ENCODE measurements around the gene AARS1. TPM values are rescaled to one million over a fixed set of nuclear protein-coding genes. Genes with fewer than 3 reads are reported as not detected.

Gene AARS1
- total and polyA plus RNA-seq, 2 donors from 2014 or later, result 58.2 to 111 TPM

DNA sequence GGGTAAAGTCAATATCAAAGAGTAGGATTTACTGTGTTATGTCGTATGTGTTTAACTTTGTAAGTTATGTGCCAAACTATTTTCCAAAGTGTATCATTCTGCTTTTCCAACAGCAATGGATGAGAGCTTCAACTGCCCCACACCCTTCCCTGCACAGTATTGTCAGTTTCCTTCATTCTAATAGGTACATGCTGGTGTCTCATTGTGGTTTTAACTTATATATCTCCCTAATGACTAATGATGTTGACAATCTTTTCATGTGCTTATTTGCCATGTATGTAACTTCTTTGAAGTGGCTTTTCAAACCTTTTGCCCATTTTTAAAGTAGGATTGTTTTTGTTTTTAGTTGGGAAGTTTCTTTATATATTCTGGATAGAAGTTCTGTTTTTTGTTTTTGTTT lies 13.4 kb upstream of the AARS1 start:
- no peak overlapping the region for H3K9ac ChIP-seq (ENCODE audit: low read length in 3 of 3)
- TF ChIP-seq, protein P1, sequence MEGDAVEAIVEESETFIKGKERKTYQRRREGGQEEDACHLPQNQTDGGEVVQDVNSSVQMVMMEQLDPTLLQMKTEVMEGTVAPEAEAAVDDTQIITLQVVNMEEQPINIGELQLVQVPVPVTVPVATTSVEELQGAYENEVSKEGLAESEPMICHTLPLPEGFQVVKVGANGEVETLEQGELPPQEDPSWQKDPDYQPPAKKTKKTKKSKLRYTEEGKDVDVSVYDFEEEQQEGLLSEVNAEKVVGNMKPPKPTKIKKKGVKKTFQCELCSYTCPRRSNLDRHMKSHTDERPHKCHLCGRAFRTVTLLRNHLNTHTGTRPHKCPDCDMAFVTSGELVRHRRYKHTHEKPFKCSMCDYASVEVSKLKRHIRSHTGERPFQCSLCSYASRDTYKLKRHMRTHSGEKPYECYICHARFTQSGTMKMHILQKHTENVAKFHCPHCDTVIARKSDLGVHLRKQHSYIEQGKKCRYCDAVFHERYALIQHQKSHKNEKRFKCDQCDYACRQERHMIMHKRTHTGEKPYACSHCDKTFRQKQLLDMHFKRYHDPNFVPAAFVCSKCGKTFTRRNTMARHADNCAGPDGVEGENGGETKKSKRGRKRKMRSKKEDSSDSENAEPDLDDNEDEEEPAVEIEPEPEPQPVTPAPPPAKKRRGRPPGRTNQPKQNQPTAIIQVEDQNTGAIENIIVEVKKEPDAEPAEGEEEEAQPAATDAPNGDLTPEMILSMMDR (IDR thresholded peaks at IDR 0.05; ENCODE audit: borderline replicate concordance, extremely low read depth, insufficient read depth), result no peak
- no peaks in the 10 kb centered on the region for H3K36me3 ChIP-seq (ENCODE audit: control insufficient read depth in 2 of 3, insufficient read depth in 3 of 3, low read length in 3 of 3)
- no peak for DNase-seq
- no peak overlapping the region for H3K27ac ChIP-seq (ENCODE audit: low read depth in 2 of 2, low read length in 2 of 2)
- H3K27me3 ChIP-seq (ENCODE audit: control insufficient read depth, insufficient read depth, low read length), result no peaks in the 10 kb centered on the region
- intact Hi-C loops (cut with DNase I), result no loop called here
- H3K4me1 ChIP-seq (ENCODE audit: control insufficient read depth in 2 of 3, insufficient read depth in 2 of 3, low read depth in 1 of 3, low read length in 3 of 3), result peaks cover 2 to 12% (median 3%) of the 10 kb centered on the region in 3 donors
- H3K4me3 ChIP-seq (ENCODE audit: low read length in 3 of 3), result no peak overlapping the region
- H3K9me3 ChIP-seq (ENCODE audit: control insufficient read depth in 2 of 3, insufficient read depth in 1 of 3, low read length in 3 of 3), result peaks cover 0 to 4% (median 0%) of the 10 kb centered on the region in 3 donors
- FAIRE-seq, result no peak

DNA sequence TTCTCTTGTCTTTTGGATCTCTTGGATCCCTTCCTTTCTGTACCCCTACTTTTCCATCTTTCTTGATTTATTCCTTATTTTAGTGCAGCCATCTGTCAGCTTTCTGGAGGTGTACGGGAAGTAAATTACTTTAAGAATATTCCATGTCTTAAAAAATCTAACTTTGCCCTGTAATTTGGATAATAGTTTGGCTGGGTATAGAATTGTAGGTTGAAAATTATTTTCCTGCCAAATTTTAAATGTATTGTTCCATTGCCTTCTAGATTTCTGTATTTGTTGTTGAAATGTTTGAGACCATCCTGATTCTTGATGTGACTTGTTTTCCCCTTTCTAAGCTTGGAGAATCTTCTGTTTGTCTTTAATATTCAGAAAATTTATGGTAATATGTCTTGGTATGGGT lies 11.8 kb upstream of the AARS1 start:
- H3K27me3 ChIP-seq (ENCODE audit: control insufficient read depth, insufficient read depth, low read length), result no peaks in the 10 kb centered on the region
- H3K9ac ChIP-seq (ENCODE audit: low read length in 3 of 3), result no peak overlapping the region
- H3K27ac ChIP-seq (ENCODE audit: low read depth in 2 of 2, low read length in 2 of 2), result no peak overlapping the region
- H3K4me1 ChIP-seq (ENCODE audit: control insufficient read depth in 2 of 3, insufficient read depth in 2 of 3, low read depth in 1 of 3, low read length in 3 of 3), result peaks cover 2 to 12% (median 3%) of the 10 kb centered on the region in 3 donors
- no peak for FAIRE-seq
- DNase-seq, result no peak
- TF ChIP-seq, protein P1 (IDR thresholded peaks at IDR 0.05; ENCODE audit: borderline replicate concordance, extremely low read depth, insufficient read depth), result no peak
- H3K9me3 ChIP-seq (ENCODE audit: control insufficient read depth in 2 of 3, insufficient read depth in 1 of 3, low read length in 3 of 3), result peaks cover 0 to 4% (median 0%) of the 10 kb centered on the region in 3 donors
- intact Hi-C loops (cut with DNase I), result no loop called here
- H3K36me3 ChIP-seq (ENCODE audit: control insufficient read depth in 2 of 3, insufficient read depth in 3 of 3, low read length in 3 of 3), result no peaks in the 10 kb centered on the region
- H3K4me3 ChIP-seq (ENCODE audit: low read length in 3 of 3), result peak overlapping the region in 1 of 3 donors; percentile 18

DNA sequence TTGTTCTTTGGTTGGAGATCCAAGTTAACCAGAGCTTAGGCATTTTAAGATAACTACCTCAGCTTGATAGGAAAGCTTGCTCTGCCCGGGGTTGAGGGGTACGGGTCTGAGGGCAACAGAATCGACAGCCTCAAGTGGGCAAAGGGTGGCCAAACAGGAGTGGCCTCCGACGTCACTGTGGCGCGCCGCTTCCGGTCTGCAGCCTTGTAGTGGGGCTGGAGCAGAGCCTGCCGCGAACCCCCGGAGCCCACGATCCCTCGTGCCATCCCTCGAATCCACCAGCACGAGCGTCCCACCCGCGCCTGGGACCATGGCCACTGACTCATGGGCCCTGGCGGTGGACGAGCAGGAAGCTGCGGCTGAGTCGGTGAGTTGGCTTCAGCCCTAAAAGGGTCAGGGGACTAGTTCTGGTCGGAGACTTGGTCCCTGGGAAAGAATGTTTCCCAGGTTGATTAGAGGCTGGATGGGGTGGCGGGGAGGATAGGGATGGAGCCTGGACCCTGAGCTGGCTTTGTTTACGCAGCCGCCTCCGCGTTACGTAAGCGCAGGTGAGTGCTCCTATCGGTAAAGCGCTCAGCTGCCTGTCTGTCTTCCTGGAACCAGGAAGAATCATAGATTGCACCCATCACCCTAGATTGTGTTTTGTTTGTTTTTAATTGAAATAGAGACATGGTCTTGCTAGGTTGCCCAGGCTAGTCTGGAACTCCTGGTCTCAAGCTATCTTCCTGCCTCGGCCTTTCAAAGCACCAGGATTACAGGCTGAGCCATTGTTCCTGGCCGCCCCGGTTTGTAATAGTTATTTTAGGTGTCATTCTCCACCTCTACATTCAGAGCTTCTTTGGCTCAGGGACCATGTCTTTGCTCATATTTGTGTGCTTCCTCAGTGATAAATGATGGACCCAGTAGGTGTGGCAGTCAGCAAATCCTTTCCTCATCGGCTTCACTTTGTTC lies 10.0 kb upstream of the AARS1 start, which contains the start of gene DDX19B:
DDX19B (plus strand) TSS at position 199 of the 951 bp plus-strand sequence; CDS start at position 311, 112 bp downstream.
- no peak for FAIRE-seq
- peaks cover 2 to 12% (median 3%) of the 10 kb centered on the region in 3 donors for H3K4me1 ChIP-seq (ENCODE audit: control insufficient read depth in 2 of 3, insufficient read depth in 2 of 3, low read depth in 1 of 3, low read length in 3 of 3)
- intact Hi-C loops (cut with DNase I), result no loop called here

More for the DNA sequence above, 10.0 kb upstream of the AARS1 start, which contains the start of gene DDX19B:
- Histone ChIP-seq H3K27ac (ENCODE audit: low read depth in 2 of 2, low read length in 2 of 2) (peak within 1 kb of the TSS; percentile 98 to 99), H3K9ac (ENCODE audit: low read length in 3 of 3) (peak within 1 kb of the TSS; percentile 92 to 100 (median 99)), H3K9me3 (ENCODE audit: control insufficient read depth in 2 of 3, insufficient read depth in 1 of 3, low read length in 3 of 3) (peaks cover 0 to 4% (median 0%) of the 10 kb centered on the region in 3 donors), H3K27me3 (ENCODE audit: control insufficient read depth, insufficient read depth, low read length) (no peaks in the 10 kb centered on the region), H3K36me3 (ENCODE audit: control insufficient read depth in 2 of 3, insufficient read depth in 3 of 3, low read length in 3 of 3) (no peaks in the 10 kb centered on the region), H3K4me3 (ENCODE audit: low read length in 3 of 3) (peak within 1 kb of the TSS; percentile 94 to 100 (median 95))
- TF ChIP-seq, protein P1 (IDR thresholded peaks at IDR 0.05; ENCODE audit: borderline replicate concordance, extremely low read depth, insufficient read depth), result no peak
- peak; percentile 82 to 94 (median 88) for DNase-seq
